SK-N-SH (cell line): Measurements from ENCODE around the gene UTP11. TPM values are rescaled to one million over a fixed set of nuclear protein-coding genes. Genes with fewer than 3 reads are reported as not detected.
A peak's percentile ranks its signal among the peaks of the same experiment; 100 is the strongest.

Source experiments
- CTCF ChIA-PET: fragments of 300-600, 350-600 bp; formaldehyde crosslinking; extraction: SDS; loops from one replicate; lab custom pipeline; 2021; lab: Yijun Ruan, JAX
- POLR2A ChIA-PET: fragments of 350-600 bp; sonication (Branson Sonifier 250); formaldehyde crosslinking; extraction: SDS; loops from one replicate; lab custom pipeline; 2020; ENCODE audit warnings: antibody characterized with exemption, inconsistent platforms; lab: Yijun Ruan, JAX
- DNase-seq: peaks from one replicate; pipeline ENCODE4 v3.0.0; 2012
- H2AFZ ChIP-seq: fragments of 200-600 bp; sonication (generic); 2 replicates; pipeline ENCODE4 v1.8.1; 2016; ENCODE audit warnings: antibody characterized with exemption, mild to moderate bottlenecking, low read depth
- H3F3A ChIP-seq: fragments of 200-600 bp; sonication (generic); replicated peaks from 2 replicates; pipeline ENCODE3; 2016; ENCODE audit warnings: antibody characterized with exemption, mild to moderate bottlenecking; ENCODE audit not compliant: insufficient read depth
- H3K27ac ChIP-seq, 2 experiments: fragments of 200-500 bp in 1 of 2; fragments of 200-600 bp in 1 of 2; sonication (Bioruptor generic) in 1 of 2; sonication (generic), shearing (Covaris generic) in 1 of 2; 2 replicates each; pipeline versions ENCODE4 v1.5.1 to v1.6.1; 2014 to 2016; ENCODE audit warnings: low read depth in 2 of 2, inconsistent platforms in 1 of 2, low read length in 1 of 2, mild to moderate bottlenecking in 1 of 2, mixed read lengths in 1 of 2
- H3K27me3 ChIP-seq: fragments of 200-600 bp; sonication (generic), shearing (Covaris generic); 2 replicates; pipeline ENCODE4 v1.6.1; 2016; ENCODE audit warnings: mixed run types; ENCODE audit not compliant: insufficient read depth
- H3K36me3 ChIP-seq, 2 experiments: fragments of 200-500 bp in 1 of 2; fragments of 200-600 bp in 1 of 2; sonication (Bioruptor generic) in 1 of 2; sonication (generic) in 1 of 2; replicated peaks in 1 of 2; 2 replicates each; pipeline versions ENCODE3 to v1.5.1; 2014 to 2016; ENCODE audit warnings: low read length in 1 of 2, mild to moderate bottlenecking in 1 of 2; ENCODE audit not compliant: insufficient read depth in 2 of 2, control insufficient read depth in 1 of 2
- H3K4me1 ChIP-seq, 2 experiments: fragments of 200-500 bp in 1 of 2; fragments of 200-600 bp in 1 of 2; sonication (Bioruptor generic) in 1 of 2; sonication (generic), shearing (Covaris generic) in 1 of 2; 2 replicates each; pipeline versions ENCODE4 v1.5.1 to v1.6.1; 2014 to 2016; ENCODE audit warnings: low read depth in 1 of 2, low read length in 1 of 2, mixed run types in 1 of 2; ENCODE audit not compliant: insufficient read depth in 2 of 2, control insufficient read depth in 1 of 2
- H3K4me2 ChIP-seq: fragments of 200-600 bp; sonication (generic), shearing (Covaris generic); 2 replicates; pipeline ENCODE4 v1.6.1; 2017; ENCODE audit warnings: mixed run types
- H3K4me3 ChIP-seq, 2 experiments: fragments of 200-500 bp in 1 of 2; fragments of 200-600 bp in 1 of 2; sonication (Bioruptor generic) in 1 of 2; sonication (generic), shearing (Covaris generic) in 1 of 2; 2 replicates each; pipeline versions ENCODE4 v1.5.1 to v1.8.1; 2014 to 2016; ENCODE audit warnings: low read depth in 2 of 2, inconsistent platforms in 1 of 2, low read length in 1 of 2, mild to moderate bottlenecking in 1 of 2, mixed read lengths in 1 of 2, moderate library complexity in 1 of 2
- H3K79me2 ChIP-seq: fragments of 200-600 bp; sonication (generic); 2 replicates; pipeline ENCODE4 v1.8.1; 2017; ENCODE audit warnings: mild to moderate bottlenecking; ENCODE audit not compliant: insufficient read depth
- H3K9ac ChIP-seq: fragments of 200-600 bp; sonication (generic); 2 replicates; pipeline ENCODE4 v1.6.1; 2017; ENCODE audit warnings: mixed run types
- H3K9me2 ChIP-seq: fragments of 200-600 bp; sonication (generic); 2 replicates; pipeline ENCODE4 v1.6.1; 2017; ENCODE audit warnings: mixed run types
- H3K9me3 ChIP-seq: fragments of 200-600 bp; sonication (generic); 2 replicates; pipeline ENCODE4 v1.6.1; 2017; ENCODE audit warnings: mixed run types, mild to moderate bottlenecking, moderate library complexity
- H4K20me1 ChIP-seq: fragments of 200-600 bp; sonication (generic); 2 replicates; pipeline ENCODE4 v1.6.1; 2017; ENCODE audit warnings: mild to moderate bottlenecking, mixed run types; ENCODE audit not compliant: insufficient read depth
- ELF1 ChIP-seq: IDR thresholded peaks from 2 replicates; pipeline ENCODE4 v1.4.0; 2012
- FOXJ3 ChIP-seq: sonication (generic); formaldehyde crosslinking; IDR thresholded peaks from 2 replicates; pipeline ENCODE4 v1.5.1; 2020; ENCODE audit warnings: mild to moderate bottlenecking, missing genetic modification reagents
- MXI1 ChIP-seq: IDR thresholded peaks from 2 replicates; pipeline ENCODE4 v1.6.1; 2012; ENCODE audit warnings: mild to moderate bottlenecking, low read depth, low read length, improper control_type of control experiment
- NFIC ChIP-seq: IDR thresholded peaks from 2 replicates; pipeline ENCODE4 v1.4.0; 2012; ENCODE audit warnings: borderline replicate concordance
- NRF1 ChIP-seq: IDR thresholded peaks from 2 replicates; pipeline ENCODE4 v1.6.1; 2012; ENCODE audit warnings: low read depth, mild to moderate bottlenecking, low read length
- RAD21 ChIP-seq: IDR thresholded peaks from 2 replicates; pipeline ENCODE4 v1.6.1; 2012; ENCODE audit warnings: mild to moderate bottlenecking, low read length
- SIN3A ChIP-seq: IDR thresholded peaks from 2 replicates; pipeline ENCODE4 v1.6.1; 2012; ENCODE audit warnings: low read depth, mild to moderate bottlenecking, low read length, moderate library complexity, borderline replicate concordance
- TAF1 ChIP-seq: IDR thresholded peaks from 2 replicates; pipeline ENCODE4 v1.6.1; 2012; ENCODE audit warnings: low read depth, mild to moderate bottlenecking, low read length, moderate library complexity, borderline replicate concordance
- TCF12 ChIP-seq: IDR thresholded peaks from 2 replicates; pipeline ENCODE4 v1.4.0; 2012
- WGBS: methylation state at CpG from one replicate; pipeline ENCODE4 v1.1.6; 2017; ENCODE audit warnings: low lambda C conversion rate; 5-methylcytosine and 5-hydroxymethylcytosine counted together
- polyA plus RNA-seq, 3 experiments: library from polyadenylated mRNA; depleted of rRNA; stranded (reverse); fragments of >200 nt; gene quantifications; 2 replicates each; pipeline ENCODE4 v1.2.3, GENCODE V29; 2012
- TF ChIP-seq, protein P1 (sequence below): IDR thresholded peaks from 2 replicates; pipeline ENCODE4; 2012
- TF ChIP-seq, protein P2 (sequence below): IDR thresholded peaks from 2 replicates; pipeline ENCODE4 v1.6.1; 2012; ENCODE audit warnings: mild to moderate bottlenecking, low read depth, low read length, moderate library complexity

UTP11 gene
- polyA plus RNA-seq, 1 of the 3 experiments (the other 2 are of a cell fraction): 26.8 TPM

DNA sequence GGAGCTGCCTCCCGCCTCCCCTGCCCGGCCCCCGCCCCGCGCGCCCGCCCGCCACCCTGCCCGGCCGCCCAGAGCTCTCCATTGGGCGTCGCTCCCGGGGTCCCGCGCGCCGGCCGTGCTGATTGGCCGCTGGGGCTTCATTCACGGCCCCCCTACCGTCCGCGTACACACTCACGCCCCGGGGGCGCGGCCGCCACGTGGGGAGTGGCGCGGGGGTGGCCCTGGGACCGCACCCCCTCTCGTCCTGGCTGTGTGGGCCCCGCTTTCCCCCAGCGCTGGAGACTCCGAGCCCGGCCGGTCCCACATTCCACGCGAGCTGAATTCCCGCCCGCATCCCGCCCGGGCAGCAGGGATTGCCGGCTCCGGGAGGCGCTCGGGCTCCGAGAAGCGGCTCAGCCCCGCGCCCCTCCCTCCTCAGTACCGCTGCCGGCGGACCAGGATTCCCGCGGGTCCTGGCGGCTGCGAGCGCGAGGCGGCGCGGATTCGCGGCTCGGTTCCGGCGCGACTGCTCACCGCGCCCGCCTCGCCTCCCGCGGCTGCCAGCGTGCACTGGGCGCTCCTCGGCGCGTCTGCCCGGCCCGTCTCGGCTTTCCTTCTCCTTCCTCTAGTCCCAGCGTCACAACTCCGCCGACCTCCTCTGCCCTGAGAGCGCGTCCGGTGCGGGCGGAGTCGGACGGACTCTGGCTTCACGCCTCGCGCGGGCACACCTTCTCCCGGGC is 34.5 kb downstream of the UTP11 start:
- POLR2A ChIA-PET: no interaction called here
- no peak overlapping the region for H3K27ac ChIP-seq
- no peaks in the 10 kb centered on the region for H3K9me3 ChIP-seq
- CTCF ChIA-PET: interaction anchor here (0.7 to 5.8 kb wide), 10 partner anchors 9 to 57 kb away, joined by 3 to 20 read pairs (median 4); no protein-coding TSS in a partner anchor
- H3K36me3 ChIP-seq: no peaks in the 10 kb centered on the region
- H3K27me3 ChIP-seq: peaks cover 54% of the 10 kb centered on the region
- 0% methylated on average over 1 of the region's 99 CpGs for WGBS
- H4K20me1 ChIP-seq: peaks cover 4% of the 10 kb centered on the region; the same call in 1 of the 2 replicates
- H2AFZ ChIP-seq: 0 out of 2 replicates have a peak overlapping the region, but pooled peaks have one; percentile 22
- H3K4me3 ChIP-seq: peak overlapping the region; percentile 44 to 59
- DNase-seq: peak; percentile 96
- peak overlapping the region; percentile 79 for H3K4me2 ChIP-seq
- no peaks in the 10 kb centered on the region for H3K9me2 ChIP-seq
- no peaks in the 10 kb centered on the region for H3K79me2 ChIP-seq
- TF ChIP-seq, protein P1, sequence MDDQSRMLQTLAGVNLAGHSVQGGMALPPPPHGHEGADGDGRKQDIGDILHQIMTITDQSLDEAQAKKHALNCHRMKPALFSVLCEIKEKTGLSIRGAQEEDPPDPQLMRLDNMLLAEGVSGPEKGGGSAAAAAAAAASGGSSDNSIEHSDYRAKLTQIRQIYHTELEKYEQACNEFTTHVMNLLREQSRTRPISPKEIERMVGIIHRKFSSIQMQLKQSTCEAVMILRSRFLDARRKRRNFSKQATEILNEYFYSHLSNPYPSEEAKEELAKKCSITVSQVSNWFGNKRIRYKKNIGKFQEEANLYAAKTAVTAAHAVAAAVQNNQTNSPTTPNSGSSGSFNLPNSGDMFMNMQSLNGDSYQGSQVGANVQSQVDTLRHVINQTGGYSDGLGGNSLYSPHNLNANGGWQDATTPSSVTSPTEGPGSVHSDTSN: peak; percentile 87
- TF ChIP-seq MXI1: peak; percentile 50; the same call in 1 of the 2 replicates
- TF ChIP-seq, protein P2, sequence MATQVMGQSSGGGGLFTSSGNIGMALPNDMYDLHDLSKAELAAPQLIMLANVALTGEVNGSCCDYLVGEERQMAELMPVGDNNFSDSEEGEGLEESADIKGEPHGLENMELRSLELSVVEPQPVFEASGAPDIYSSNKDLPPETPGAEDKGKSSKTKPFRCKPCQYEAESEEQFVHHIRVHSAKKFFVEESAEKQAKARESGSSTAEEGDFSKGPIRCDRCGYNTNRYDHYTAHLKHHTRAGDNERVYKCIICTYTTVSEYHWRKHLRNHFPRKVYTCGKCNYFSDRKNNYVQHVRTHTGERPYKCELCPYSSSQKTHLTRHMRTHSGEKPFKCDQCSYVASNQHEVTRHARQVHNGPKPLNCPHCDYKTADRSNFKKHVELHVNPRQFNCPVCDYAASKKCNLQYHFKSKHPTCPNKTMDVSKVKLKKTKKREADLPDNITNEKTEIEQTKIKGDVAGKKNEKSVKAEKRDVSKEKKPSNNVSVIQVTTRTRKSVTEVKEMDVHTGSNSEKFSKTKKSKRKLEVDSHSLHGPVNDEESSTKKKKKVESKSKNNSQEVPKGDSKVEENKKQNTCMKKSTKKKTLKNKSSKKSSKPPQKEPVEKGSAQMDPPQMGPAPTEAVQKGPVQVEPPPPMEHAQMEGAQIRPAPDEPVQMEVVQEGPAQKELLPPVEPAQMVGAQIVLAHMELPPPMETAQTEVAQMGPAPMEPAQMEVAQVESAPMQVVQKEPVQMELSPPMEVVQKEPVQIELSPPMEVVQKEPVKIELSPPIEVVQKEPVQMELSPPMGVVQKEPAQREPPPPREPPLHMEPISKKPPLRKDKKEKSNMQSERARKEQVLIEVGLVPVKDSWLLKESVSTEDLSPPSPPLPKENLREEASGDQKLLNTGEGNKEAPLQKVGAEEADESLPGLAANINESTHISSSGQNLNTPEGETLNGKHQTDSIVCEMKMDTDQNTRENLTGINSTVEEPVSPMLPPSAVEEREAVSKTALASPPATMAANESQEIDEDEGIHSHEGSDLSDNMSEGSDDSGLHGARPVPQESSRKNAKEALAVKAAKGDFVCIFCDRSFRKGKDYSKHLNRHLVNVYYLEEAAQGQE: 0 out of 2 replicates have a peak, but pooled peaks have one; percentile 5
- TF ChIP-seq TCF12: no peak
- no peak overlapping the region for H3K9ac ChIP-seq
- H3F3A ChIP-seq: no peaks in the 10 kb centered on the region
- H3K4me1 ChIP-seq: no peaks in the 10 kb centered on the region; a peak in 1 of 4 replicates

DNA sequence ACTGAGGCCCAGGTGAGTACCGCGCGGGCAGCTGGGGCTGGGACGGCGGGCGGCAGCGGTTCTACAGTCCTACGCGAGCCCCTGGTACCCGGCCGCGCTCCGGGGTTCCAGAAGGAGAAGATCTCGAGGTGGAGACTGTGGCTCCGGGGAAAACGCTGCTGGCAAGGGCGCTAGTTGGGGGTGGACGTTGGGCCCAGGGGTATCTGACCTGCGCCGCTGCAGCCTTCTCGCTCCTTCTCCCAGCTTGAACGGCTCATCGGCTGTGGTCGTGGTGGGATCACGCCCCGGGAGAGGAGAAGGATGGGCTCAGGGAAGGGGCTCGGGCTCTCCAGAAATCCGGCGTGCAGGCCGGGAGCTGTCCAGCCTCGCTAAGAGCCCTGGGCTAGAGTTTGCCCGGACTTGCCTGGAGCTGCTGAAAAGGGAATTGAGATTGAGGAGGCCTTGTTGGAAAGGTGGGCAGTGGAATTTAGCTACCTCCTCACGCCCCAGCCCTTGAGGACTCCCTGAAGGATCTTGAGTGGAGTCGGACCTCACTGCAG is 35.1 kb downstream of the UTP11 start:
- H2AFZ ChIP-seq: no peak overlapping the region
- H3K4me2 ChIP-seq: peak overlapping the region; percentile 79
- no peaks in the 10 kb centered on the region for H3K79me2 ChIP-seq
- peaks cover 4% of the 10 kb centered on the region; the same call in 1 of the 2 replicates for H4K20me1 ChIP-seq
- peak overlapping the region; percentile 44 to 59 for H3K4me3 ChIP-seq
- H3K27me3 ChIP-seq: peaks cover 48% of the 10 kb centered on the region
- no peak overlapping the region for H3K27ac ChIP-seq
- TF ChIP-seq FOXJ3 (no peak), TAF1 (no peak), NFIC (no peak), ELF1 (no peak), RAD21 (no peak), SIN3A (no peak), NRF1 (no peak)
- TF ChIP-seq, protein P1: no peak
- TF ChIP-seq, protein P2: peak; percentile 87
- H3F3A ChIP-seq: no peaks in the 10 kb centered on the region
- H3K4me1 ChIP-seq: no peaks in the 10 kb centered on the region; a peak in 1 of 4 replicates
- no peaks in the 10 kb centered on the region for H3K9me3 ChIP-seq
- ChIA-PET CTCF (interaction anchor here (0.7 to 2.0 kb wide), 4 partner anchors 10 to 26 kb away, joined by 3 to 9 read pairs (median 6); no protein-coding TSS in a partner anchor), POLR2A (no interaction called here)
- H3K36me3 ChIP-seq: no peaks in the 10 kb centered on the region
- H3K9me2 ChIP-seq: no peaks in the 10 kb centered on the region
- no peak overlapping the region for H3K9ac ChIP-seq
- WGBS: 69% methylated on average over 17 of the region's 34 CpGs
- DNase-seq: no peak
